DND-41 (cell line): Measurements from ENCODE around the gene INPP4A.
"Not testable (repeated sequence)": the region's sequence is repeated elsewhere in the genome, so short reads cannot be mapped to it uniquely, and the experiment has no call there.

Experiments
- ATAC-seq: fragments of 200-7000 bp; cut with Tn5 transposase; 3 replicates; pipeline ENCODE4 v1.9.1; 2021; ENCODE audit warnings: low read depth; ENCODE audit not compliant: insufficient read depth
- DNase-seq: peaks from one replicate; pipeline ENCODE4 v3.0.0-alpha.2; 2020
- H2AFZ ChIP-seq: 2 replicates; pipeline ENCODE4 v1.6.0; 2012; ENCODE audit warnings: low read depth, low read length
- H3K27ac ChIP-seq: 2 replicates; pipeline ENCODE4 v1.5.1; 2012; ENCODE audit warnings: low read length, inconsistent platforms
- H3K27me3 ChIP-seq: fragments of 200-600 bp; sonication (generic); 2 replicates; pipeline ENCODE4 v1.6.0; 2012; ENCODE audit warnings: low read length, mild to moderate bottlenecking, inconsistent platforms; ENCODE audit not compliant: insufficient read depth, poor library complexity
- H3K36me3 ChIP-seq: 2 replicates; pipeline ENCODE4 v1.5.1; 2012; ENCODE audit warnings: low read length, inconsistent platforms; ENCODE audit not compliant: insufficient read depth
- H3K4me1 ChIP-seq: 2 replicates; pipeline ENCODE4 v1.5.1; 2012; ENCODE audit warnings: mild to moderate bottlenecking, low read length; ENCODE audit not compliant: insufficient read depth
- H3K4me2 ChIP-seq: 2 replicates; pipeline ENCODE4 v1.6.0; 2012; ENCODE audit warnings: mild to moderate bottlenecking, moderate library complexity, low read length, inconsistent platforms; ENCODE audit not compliant: insufficient read depth
- H3K4me3 ChIP-seq, 2 experiments: fragments of 200-600 bp in 1 of 2; shearing (Covaris generic) in 1 of 2; 2 replicates each; pipeline ENCODE4 v1.5.1; 2012 to 2016; ENCODE audit warnings: inconsistent platforms in 2 of 2, low read length in 2 of 2, mild to moderate bottlenecking in 2 of 2, low read depth in 1 of 2, moderate library complexity in 1 of 2
- H3K79me2 ChIP-seq: 2 replicates; pipeline ENCODE4 v1.6.0; 2012; ENCODE audit warnings: low read length, inconsistent platforms; ENCODE audit not compliant: insufficient read depth
- H3K9ac ChIP-seq: 2 replicates; pipeline ENCODE4 v1.6.0; 2012; ENCODE audit warnings: low read depth, mild to moderate bottlenecking, inconsistent platforms, low read length, moderate library complexity
- H3K9me3 ChIP-seq: 2 replicates; pipeline ENCODE4 v1.5.1; 2012; ENCODE audit warnings: low read length, moderate library complexity, mild to moderate bottlenecking, inconsistent platforms; ENCODE audit not compliant: insufficient read depth, severe bottlenecking
- H4K20me1 ChIP-seq: 2 replicates; pipeline ENCODE4 v1.6.0; 2012; ENCODE audit warnings: low read length; ENCODE audit not compliant: insufficient read depth
- CTCF ChIP-seq: IDR thresholded peaks from 2 replicates; pipeline ENCODE4 v1.5.1; 2012; ENCODE audit warnings: borderline replicate concordance, low read length, moderate library complexity, mild to moderate bottlenecking; ENCODE audit not compliant: poor library complexity, severe bottlenecking; ENCODE audit errors: extremely low read depth
- EZH2 ChIP-seq: IDR thresholded peaks from 3 replicates; pipeline ENCODE4 v1.6.1; 2012; ENCODE audit warnings: borderline replicate concordance, low read depth, mild to moderate bottlenecking, moderate library complexity, low read length, inconsistent platforms; ENCODE audit not compliant: severe bottlenecking

INPP4A gene

GRCh38 chr2:98589489-98589888 is 144.8 kb downstream of the INPP4A start:
- TF ChIP-seq CTCF (no peak), EZH2 (no peak)
- H4K20me1 ChIP-seq: no peaks in the 10 kb centered on the region
- DNase-seq (no peak), ATAC-seq (no peak)
- no peak overlapping the region for H3K9ac ChIP-seq
- no peak overlapping the region for H3K4me2 ChIP-seq
- no peaks in the 10 kb centered on the region for H3K27me3 ChIP-seq
- H3K79me2 ChIP-seq: no peaks in the 10 kb centered on the region
- H3K9me3 ChIP-seq: peaks cover 6% of the 10 kb centered on the region
- H3K27ac ChIP-seq: peak overlapping the region; percentile 2; the same call in 1 of the 2 replicates
- H3K36me3 ChIP-seq: peaks cover 50% of the 10 kb centered on the region
- no peak overlapping the region for H2AFZ ChIP-seq
- peaks cover 11% of the 10 kb centered on the region for H3K4me1 ChIP-seq
- no peak overlapping the region for H3K4me3 ChIP-seq

GRCh38 chr2:98592565-98592964 is 147.9 kb downstream of the INPP4A start:
- H3K4me3 ChIP-seq: no peak overlapping the region
- H3K36me3 ChIP-seq: peaks cover 43% of the 10 kb centered on the region
- H3K9ac ChIP-seq: no peak overlapping the region
- H3K4me2 ChIP-seq: no peak overlapping the region
- no peak for TF ChIP-seq EZH2
- TF ChIP-seq CTCF: no peak
- H2AFZ ChIP-seq: no peak overlapping the region
- H3K9me3 ChIP-seq: peaks cover 6% of the 10 kb centered on the region
- no peak overlapping the region for H3K27ac ChIP-seq
- H3K27me3 ChIP-seq: no peaks in the 10 kb centered on the region
- DNase-seq (no peak), ATAC-seq (no peak)
- H3K4me1 ChIP-seq: peaks cover 11% of the 10 kb centered on the region
- H3K79me2 ChIP-seq: no peaks in the 10 kb centered on the region
- H4K20me1 ChIP-seq: no peaks in the 10 kb centered on the region

GRCh38 chr2:98594665-98595064 is 150.0 kb downstream of the INPP4A start:
- not testable (repeated sequence) for H3K27ac ChIP-seq, H4K20me1 ChIP-seq, ATAC-seq, H3K4me2 ChIP-seq, H3K27me3 ChIP-seq, H3K4me1 ChIP-seq, H3K4me3 ChIP-seq, H2AFZ ChIP-seq, DNase-seq, H3K9ac ChIP-seq, H3K79me2 ChIP-seq, H3K9me3 ChIP-seq
- peaks cover 58% of the 10 kb centered on the region for H3K36me3 ChIP-seq

GRCh38 chr2:98598781-98599428 is 154.2 kb downstream of the INPP4A start:
- TF ChIP-seq EZH2 (no peak), CTCF (no peak)
- Histone ChIP-seq H3K4me3 (no peak overlapping the region), H4K20me1 (no peaks in the 10 kb centered on the region), H2AFZ (no peak overlapping the region), H3K9me3 (peaks cover 3% of the 10 kb centered on the region), H3K9ac (no peak overlapping the region), H3K4me2 (no peak overlapping the region), H3K4me1 (no peaks in the 10 kb centered on the region), H3K27ac (no peak overlapping the region), H3K79me2 (no peaks in the 10 kb centered on the region; the same call in 1 of the 2 replicates), H3K36me3 (peaks cover 53% of the 10 kb centered on the region), H3K27me3 (no peaks in the 10 kb centered on the region)
- no peak for DNase-seq
- no peak for ATAC-seq
